Fibroblast of skin of right quadriceps (primary cell): ENCODE measurements around the gene CLPSL1.

Experiments used
- DNase-seq: peaks from one replicate; pipeline ENCODE4 v3.0.0-alpha.2; 2013

The CLPSL1 gene

DNA sequence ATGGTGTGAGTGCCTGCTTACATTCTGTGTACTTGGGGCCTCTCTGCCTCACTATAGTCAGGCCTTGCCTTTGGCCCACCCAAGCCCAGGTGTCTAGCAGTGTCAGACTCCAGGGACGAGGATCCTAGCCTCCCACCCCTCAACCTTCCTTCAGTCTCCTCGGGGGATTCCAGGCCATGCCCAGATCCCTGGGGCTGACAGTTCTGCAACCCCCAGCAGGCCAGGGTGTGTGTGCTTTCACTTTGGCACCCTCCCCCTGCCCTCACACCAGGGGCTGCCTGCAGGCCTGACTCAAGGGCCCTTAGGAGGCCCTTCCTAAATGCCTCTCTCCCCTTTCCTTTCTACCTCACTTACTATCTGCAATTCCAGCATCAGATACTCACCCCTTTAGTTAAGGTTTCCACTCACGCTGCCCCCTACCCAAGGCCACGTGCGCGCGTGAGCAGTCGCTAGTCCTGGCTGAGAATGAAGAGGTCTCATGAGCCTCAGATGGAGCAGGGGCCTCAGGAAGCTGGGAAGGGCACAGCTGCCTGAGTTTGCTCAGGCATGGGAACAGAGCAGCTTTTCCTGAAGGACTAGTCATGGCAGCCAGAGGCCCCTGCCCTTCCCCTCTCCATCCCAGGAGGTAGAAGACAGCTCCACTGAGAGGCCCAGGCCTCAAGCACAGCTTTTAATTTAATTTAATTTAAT is 17.2 kb downstream of the CLPSL1 start:
- DNase-seq, result no peak

DNA sequence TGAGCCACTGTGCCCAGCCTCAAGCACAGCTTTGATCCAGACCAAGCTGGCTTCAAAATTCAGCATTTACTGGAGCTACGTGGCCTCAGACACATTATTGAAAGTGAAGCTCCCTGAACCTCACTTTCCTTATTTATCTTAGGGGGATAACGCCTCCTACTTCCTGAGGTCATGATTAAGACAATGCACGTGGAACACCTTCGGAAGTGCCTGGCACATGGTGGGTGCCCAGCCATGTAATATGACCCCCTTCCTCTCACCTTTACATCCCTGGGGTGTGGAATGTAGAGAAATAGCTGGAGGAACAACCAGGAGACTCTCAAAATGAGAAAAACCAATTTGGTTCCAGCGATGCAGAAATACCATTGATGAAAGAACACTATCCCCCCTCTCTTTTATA is 17.9 kb downstream of the CLPSL1 start:
- no peak for DNase-seq

DNA sequence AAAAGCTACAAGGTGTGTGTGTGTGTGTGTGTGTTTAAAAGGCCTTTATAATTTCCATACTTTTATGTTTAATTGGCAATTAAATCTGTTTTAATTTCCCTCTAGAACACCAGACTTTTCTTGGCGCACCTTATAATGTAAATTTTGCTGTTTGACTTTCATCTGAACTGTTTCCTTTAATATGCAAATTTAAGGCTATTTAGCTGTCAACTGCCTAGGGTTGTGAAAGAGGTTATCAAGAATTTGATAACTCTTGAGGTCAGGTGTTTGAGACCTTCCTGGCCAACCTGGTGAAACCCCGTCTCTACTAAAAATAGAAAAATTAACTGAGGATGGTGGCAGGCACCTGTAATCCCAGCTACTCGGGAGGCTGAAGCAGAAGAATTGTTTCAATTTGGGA is 20.3 kb downstream of the CLPSL1 start:
- DNase-seq, result no peak

DNA sequence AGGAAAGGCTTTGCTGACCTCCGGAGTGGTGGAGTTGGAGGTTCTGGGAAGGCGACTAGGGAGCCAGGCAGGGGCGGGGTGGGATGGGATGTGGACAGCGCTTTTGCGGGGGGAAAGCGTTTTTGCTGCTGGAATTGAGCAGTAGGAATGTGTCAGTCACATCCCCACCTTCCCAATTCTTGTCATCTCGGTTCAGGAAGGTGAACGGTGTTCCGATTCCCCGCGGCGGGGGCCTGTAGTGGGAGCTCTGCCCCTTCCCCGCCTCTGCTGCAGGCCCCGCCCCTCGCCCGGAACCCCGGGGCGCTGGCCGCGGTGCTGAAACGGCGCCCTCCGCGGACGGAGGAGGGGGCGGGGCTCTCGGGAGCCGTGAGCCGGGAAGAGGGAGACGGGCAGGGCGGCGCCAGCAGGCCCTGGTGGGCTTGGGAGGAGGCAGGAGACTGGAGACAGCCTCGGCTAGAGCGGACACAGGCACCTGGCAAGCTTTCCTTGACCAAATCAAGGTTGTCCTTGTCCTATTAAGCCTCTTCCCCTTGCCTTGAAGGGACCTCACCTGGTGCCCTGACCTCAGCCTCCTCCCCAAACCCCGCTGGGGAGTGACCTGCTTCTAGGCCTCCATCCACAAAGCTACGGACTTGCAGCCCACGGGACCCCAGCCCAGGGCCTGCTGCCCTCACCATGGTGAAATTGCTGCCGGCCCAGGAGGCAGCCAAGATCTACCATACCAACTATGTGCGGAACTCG is 24.3 kb downstream of the CLPSL1 start, which contains the start of gene LHFPL5:
LHFPL5 (plus strand) TSS at position 357 of the 741 bp plus-strand sequence; CDS start at position 676, 319 bp downstream.
- DNase-seq, result peak; percentile 26

DNA sequence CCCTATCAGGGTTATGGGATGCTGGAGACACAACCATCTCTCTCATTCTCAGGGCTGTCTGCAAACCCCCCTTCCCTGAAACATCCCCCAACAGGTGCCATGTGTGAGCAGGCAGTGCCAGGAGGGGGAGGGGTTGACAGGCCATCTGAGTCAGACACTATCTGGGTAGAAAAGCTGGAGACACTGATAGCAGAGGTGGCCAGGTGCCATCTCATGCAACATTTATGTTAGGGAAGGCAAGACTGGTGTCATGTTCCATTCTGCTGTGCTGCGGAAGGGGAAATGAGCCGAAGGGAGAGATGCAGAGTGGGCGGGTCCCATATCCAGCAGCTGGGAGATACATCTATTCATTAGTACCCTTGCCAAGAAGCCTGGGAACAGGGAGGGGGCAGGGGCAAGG is 27.9 kb downstream of the CLPSL1 start:
- no peak for DNase-seq

DNA sequence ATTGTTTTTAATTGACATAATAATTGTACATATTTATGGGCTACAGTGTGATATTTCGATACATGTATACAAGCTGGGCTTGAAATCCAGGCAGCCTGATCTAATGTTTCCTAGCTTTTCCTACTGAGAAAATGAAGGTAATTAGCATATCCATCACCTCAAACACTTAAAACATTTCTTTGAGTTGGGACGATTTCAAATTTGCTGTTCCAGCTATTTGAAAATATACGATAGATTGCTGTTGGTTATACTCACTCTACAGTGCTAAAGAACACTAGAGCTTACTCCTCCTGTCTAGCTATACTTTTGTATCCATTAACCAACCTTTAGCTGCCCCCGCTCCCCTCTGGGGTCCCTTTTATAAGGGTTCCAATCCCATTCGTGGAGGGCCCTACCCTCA is 29.0 kb downstream of the CLPSL1 start:
- no peak for DNase-seq

DNA sequence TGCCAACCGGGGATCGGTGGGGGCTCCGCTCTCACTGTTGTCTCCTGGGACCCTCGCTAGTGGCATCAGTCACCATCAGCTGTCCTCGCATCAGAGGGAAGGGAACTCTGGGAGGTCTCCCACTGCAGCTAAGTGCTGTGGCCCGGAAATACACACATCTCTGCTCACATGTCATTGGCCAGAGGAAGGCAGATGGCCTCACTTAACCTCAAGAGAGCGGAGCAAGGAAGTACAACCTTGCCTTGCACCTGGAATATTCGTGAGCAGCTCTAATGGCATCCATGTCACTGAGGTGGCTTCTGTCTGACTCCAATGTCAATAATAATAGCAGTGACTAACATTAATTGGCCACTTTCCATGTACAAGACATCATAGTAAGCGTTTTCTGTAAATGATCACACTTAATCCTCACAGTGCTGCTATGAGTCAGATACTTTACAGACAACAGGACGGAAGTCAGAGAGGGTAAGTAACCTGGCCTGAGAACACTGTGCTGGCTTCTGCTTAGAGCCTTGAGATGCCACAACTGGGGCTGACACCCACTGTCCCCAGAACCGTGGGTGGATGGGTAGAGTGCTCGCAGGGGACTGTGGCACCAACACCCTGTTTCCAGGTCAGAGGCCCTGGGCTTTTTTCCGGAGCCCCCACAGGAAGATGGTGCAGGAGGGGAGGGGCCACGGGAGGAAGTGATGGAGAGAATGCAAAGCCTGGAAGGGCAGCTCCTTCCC is 30.3 kb downstream of the CLPSL1 start:
- peak; percentile 66 for DNase-seq

DNA sequence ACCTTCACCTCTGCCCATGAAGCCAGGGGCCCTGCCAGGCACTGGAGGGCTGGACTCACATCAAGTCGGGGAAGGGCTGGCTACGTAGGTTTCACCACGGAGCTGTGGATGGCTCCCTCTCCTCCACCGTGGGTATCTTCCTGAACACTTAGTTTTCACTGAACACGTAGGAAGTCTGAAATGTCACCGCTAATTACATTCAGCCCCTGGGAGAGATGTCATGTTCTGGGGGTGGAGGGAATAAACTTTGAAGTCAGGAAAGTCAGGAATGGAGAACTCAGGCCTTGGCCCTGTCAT is 30.8 kb downstream of the CLPSL1 start:
- DNase-seq, result no peak

DNA sequence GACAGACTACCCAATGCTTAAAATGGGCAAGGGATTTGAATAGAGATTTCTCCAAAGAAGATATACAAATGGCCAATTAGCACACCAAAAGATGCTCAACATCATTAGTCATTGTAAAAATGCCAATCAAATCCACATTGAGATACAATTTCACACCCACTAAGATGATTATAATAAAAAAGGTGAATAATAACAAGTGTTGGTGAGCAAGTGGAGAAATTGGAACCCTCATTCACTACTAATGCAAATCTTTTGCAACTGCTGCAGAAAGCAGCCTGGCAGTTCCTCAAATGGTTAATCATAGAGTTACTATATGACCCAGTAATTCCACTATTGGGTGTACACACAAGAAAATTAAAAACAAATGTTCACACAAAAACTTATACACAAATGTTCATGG is 36.7 kb downstream of the CLPSL1 start:
- no peak for DNase-seq

DNA sequence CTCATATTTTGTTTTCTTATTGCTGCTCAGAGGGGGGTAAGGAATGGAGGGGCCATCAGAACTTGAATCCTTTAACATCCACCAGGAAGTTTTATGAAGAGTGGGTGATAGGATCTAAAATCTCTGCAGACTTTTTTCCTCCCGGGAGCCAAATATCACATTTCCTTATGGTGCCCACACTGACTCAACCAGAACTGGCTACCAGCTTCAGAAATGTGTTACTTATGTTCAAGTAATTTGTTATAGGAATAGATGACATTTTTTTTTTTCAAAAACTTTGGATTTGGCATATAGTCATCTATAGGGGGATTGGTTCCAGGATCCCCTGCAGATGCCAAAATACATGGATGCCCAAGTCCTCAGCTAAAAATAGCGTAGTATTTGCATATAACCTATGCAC is 42.8 kb downstream of the CLPSL1 start:
- DNase-seq, result no peak

DNA sequence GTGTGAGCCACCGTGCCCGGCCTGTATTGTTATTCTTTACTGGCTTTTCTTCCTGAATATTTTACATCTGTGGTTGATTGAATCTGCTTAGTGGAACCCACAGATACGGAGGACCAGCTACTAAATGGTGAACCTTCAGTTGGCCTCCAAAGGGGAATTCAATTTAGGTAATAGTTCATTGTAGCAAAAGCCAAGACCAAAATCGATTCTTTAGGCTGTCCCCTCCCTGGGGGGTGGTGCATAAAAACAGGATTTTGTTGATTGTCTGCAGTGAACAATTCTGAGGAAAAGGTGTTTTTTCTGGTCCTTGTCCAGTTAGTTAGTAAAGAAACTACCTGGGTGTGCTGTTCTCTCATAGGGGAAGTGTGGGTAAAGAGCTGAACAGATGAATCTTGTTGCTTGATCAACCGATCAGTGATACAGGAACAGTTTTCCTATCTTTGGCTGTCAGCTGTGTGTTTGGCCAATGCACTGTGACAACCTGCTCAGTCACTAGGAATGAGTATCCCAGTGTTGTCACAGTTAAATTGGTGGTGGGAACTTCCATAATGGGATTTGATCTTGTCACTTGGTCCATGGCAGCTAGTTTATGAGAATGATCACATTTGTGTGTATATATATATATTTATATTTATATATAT is 43.9 kb downstream of the CLPSL1 start:
- no peak for DNase-seq

DNA sequence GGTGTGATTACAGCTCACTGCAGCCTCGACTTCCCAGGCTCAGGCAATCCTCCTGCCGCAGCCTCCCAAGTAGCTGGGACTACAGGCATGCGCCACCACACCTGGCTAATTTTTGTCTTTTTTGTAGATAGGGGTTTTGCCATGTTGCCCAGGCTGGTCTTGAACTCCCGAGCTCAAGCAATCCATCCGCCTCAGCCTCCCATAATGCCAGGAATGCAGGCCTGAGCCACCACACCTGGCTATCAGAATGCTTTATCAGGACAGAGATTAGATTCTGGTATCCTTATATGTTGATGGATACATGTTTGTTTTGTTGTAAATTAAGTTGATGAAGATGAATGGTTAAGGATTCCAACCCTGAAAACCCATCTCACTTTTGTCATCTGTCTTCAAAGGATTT is 48.5 kb downstream of the CLPSL1 start:
- no peak for DNase-seq

DNA sequence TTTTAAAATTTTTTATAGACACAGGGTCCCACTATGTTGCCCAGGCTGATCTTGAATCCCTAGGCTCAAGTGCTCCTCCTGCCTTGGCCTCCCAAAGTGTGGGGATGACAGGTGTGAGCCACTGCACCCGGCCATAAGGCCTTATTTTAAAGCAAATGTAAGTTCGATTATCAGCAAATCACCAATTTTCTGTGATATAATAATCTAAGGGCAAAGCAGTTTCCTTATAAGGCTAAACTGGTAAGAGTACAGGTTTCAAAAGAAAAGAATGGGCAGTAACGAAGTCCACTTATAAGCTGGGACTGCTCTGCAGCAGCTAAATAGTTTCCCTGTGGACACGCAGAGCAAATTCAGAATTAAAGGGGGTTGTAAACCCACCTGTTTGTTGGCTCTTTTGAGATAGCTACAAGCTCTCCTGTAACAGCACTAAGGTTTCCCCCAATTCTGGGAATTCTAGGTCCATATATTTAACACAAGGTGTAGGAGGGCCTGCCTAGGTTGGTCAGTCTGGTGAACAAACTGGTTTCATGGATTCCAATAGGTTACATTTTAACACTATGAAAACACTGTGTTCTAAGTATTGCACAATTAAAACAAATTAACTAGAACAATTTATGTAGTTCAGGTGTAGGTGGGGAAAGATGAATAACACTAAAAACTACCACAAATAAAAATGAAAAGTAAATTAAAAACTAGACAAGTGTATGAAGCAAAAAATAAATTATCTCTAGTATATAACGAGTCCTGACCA is 50.6 kb downstream of the CLPSL1 start:
- DNase-seq, result no peak

DNA sequence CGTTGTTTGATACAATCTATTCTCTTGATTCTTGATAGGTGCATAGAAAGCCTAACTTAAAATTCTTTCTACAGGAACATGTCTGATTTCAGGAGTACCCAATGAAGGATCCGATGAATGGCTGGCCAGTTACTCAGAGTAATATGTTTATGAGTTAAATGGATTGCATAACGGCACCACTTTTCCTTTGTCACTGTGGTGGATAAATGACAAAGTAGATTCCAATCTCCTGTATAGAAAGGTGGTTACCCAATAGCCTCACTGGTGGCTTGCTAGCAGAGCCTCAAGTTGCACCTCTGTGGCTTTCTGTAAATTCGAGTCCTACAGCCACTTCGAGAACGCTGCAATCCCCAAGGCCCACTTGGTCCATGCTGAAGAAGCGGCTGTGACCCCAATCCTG is 52.7 kb downstream of the CLPSL1 start:
- DNase-seq, result no peak
